Upper lobe of right lung (tissue), 1 donor: Measurements from ENCODE around the gene KLF12. TPM values are rescaled to one million over a fixed set of nuclear protein-coding genes. Genes with fewer than 3 reads are reported as not detected.

ENCODE experiments used
- ATAC-seq: fragments of 200-7000 bp; cut with Tn5 transposase; one replicate; pipeline ENCODE4 v1.9.1; 2020; ENCODE audit warnings: mild to moderate bottlenecking, moderate library complexity
- DNase-seq: peaks from one replicate; pipeline ENCODE4 v3.0.0-alpha.2; 2020
- H3K27ac ChIP-seq: fragments of 200-600 bp; one replicate; pipeline ENCODE4 v1.8.0; 2022
- H3K27me3 ChIP-seq: fragments of 200-600 bp; one replicate; pipeline ENCODE4 v1.8.0; 2022; ENCODE audit warnings: mild to moderate bottlenecking
- H3K36me3 ChIP-seq: fragments of 200-600 bp; one replicate; pipeline ENCODE4 v1.8.0; 2022
- H3K4me1 ChIP-seq: fragments of 200-600 bp; one replicate; pipeline ENCODE4 v1.8.0; 2022
- H3K4me3 ChIP-seq: fragments of 200-600 bp; one replicate; pipeline ENCODE4 v1.8.0; 2022; ENCODE audit warnings: mild to moderate bottlenecking
- H3K9me3 ChIP-seq: fragments of 200-600 bp; one replicate; pipeline ENCODE4 v1.8.0; 2022
- CTCF ChIP-seq: fragments of 200-600 bp; IDR thresholded peaks from one replicate; pipeline ENCODE4 v1.8.0; 2022; ENCODE audit warnings: antibody characterized with exemption
- intact Hi-C: fragments of 100-400 bp; cut with DNase I; formaldehyde crosslinking; loops from one replicate; pipeline ENCODE4 v1.11.0; 2022
- total RNA-seq: library from RNA; stranded (reverse); fragmentation: NEBNext Ultra II Directional; extraction: Animal tissue kit (Norgen Biotek cat#: 25700); gene quantifications from one replicate; pipeline ENCODE4 v1.2.1, GENCODE V29; 2021
- donor health status: DM: no; HTN: yes; CAD: no; lungs with severe emphysema.

Gene KLF12
- total RNA-seq, 1 donor from 2014 or later: 10.2 TPM

DNA sequence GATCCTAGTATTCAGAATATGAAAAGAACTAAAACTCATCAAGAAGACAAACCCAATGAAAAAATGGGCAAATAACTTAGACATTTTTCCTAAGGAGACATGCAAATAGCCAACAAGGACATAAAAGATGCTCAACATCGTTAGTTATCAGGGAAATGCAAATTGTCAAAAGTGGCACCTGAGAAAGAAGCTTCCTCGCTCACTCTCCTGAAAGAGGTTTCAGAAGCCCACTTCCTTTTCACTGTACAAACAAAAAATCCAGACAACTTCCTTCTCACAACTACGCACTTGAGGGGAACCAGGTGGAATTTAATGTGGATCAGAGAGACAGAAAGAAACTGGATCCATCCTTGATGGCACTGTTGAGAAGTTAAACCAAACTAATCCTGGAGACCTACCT is 41.5 kb downstream of the KLF12 start:
- Histone ChIP-seq H3K9me3 (no peaks in the 10 kb centered on the region), H3K36me3 (no peaks in the 10 kb centered on the region), H3K27ac (no peak overlapping the region), H3K4me3 (no peak overlapping the region), H3K27me3 (no peaks in the 10 kb centered on the region), H3K4me1 (no peaks in the 10 kb centered on the region)
- no peak for TF ChIP-seq CTCF
- no peak for DNase-seq
- no peak for ATAC-seq
- intact Hi-C loops: no loop called here

GRCh38 chr13:74090869-74091605 is 43.2 kb downstream of the KLF12 start:
- ATAC-seq: no peak
- Histone ChIP-seq H3K27ac (no peak overlapping the region), H3K27me3 (no peaks in the 10 kb centered on the region), H3K9me3 (no peaks in the 10 kb centered on the region), H3K36me3 (no peaks in the 10 kb centered on the region), H3K4me1 (no peaks in the 10 kb centered on the region), H3K4me3 (no peak overlapping the region)
- no peak for TF ChIP-seq CTCF
- intact Hi-C loops: no loop called here
- no peak for DNase-seq

DNA sequence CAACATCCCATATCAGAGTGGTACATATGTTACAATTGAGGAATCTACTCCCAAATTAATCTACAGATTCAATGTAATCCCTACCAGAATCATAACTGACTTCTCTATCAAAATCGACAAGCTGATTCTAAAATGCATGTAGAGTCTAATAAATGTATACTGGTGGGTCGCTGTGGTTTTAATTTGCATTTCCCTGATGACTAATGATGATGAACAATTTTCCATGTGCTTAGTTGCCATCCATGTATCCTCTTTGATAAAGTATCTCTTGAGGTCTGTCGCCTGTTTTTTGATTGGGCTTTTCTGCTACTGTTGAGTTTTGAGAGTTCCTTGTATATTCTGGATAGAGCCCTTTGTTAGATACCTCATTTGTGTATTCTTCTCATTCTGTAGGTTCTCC is 43.8 kb downstream of the KLF12 start:
- Histone ChIP-seq H3K4me3 (no peak overlapping the region), H3K4me1 (no peaks in the 10 kb centered on the region), H3K27me3 (no peaks in the 10 kb centered on the region), H3K9me3 (no peaks in the 10 kb centered on the region), H3K27ac (no peak overlapping the region), H3K36me3 (no peaks in the 10 kb centered on the region)
- TF ChIP-seq CTCF: no peak
- ATAC-seq (no peak), DNase-seq (no peak)
- intact Hi-C loops: no loop called here

GRCh38 chr13:74087357-74087756 is 46.8 kb downstream of the KLF12 start:
- H3K27ac ChIP-seq: no peak overlapping the region
- ATAC-seq: no peak
- H3K4me3 ChIP-seq: no peak overlapping the region
- H3K9me3 ChIP-seq: no peaks in the 10 kb centered on the region
- no peak for TF ChIP-seq CTCF
- H3K36me3 ChIP-seq: no peaks in the 10 kb centered on the region
- intact Hi-C loops: no loop called here
- H3K4me1 ChIP-seq: no peaks in the 10 kb centered on the region
- no peak for DNase-seq
- H3K27me3 ChIP-seq: no peaks in the 10 kb centered on the region
